H9 (cell line): ENCODE measurements around the gene NPPC. TPM values are rescaled to one million over a fixed set of nuclear protein-coding genes. Genes with fewer than 3 reads are reported as not detected.

ENCODE experiments used
- DNase-seq: peaks from one replicate; pipeline ENCODE4 v3.0.0-alpha.2; 2017
- H2AFZ ChIP-seq: one replicate; pipeline ENCODE4 v1.6.1; 2013; ENCODE audit warnings: mild to moderate bottlenecking, low read length, control low read depth, moderate library complexity
- H2AK5ac ChIP-seq: 2 replicates; pipeline ENCODE4 v1.6.1; 2013; ENCODE audit warnings: low read length, control low read depth, mixed read lengths; ENCODE audit not compliant: insufficient read length
- H2BK120ac ChIP-seq: one replicate; pipeline ENCODE4 v1.6.1; 2013; ENCODE audit warnings: low read depth, mild to moderate bottlenecking, low read length, control low read depth, inconsistent platforms; ENCODE audit not compliant: poor library complexity, severe bottlenecking
- H2BK12ac ChIP-seq: 2 replicates; pipeline ENCODE4 v1.6.1; 2013; ENCODE audit warnings: low read length, control low read depth, mixed read lengths, low read depth; ENCODE audit not compliant: insufficient read length
- H2BK15ac ChIP-seq: 2 replicates; pipeline ENCODE4 v1.6.1; 2013; ENCODE audit warnings: low read depth, low read length, control low read depth
- H2BK20ac ChIP-seq: one replicate; pipeline ENCODE4 v1.6.1; 2013; ENCODE audit warnings: low read depth, mild to moderate bottlenecking, low read length, control low read depth, inconsistent platforms; ENCODE audit not compliant: poor library complexity, severe bottlenecking
- H2BK5ac ChIP-seq: 2 replicates; pipeline ENCODE4 v1.6.1; 2013; ENCODE audit warnings: low read length, control low read depth, mixed read lengths; ENCODE audit not compliant: insufficient read length
- H3K14ac ChIP-seq: 2 replicates; pipeline ENCODE4 v1.6.1; 2013; ENCODE audit warnings: low read length, control low read depth; ENCODE audit not compliant: insufficient read depth
- H3K18ac ChIP-seq: 2 replicates; pipeline ENCODE4 v1.6.1; 2013; ENCODE audit warnings: low read depth, mild to moderate bottlenecking, mixed read lengths, low read length, control low read depth; ENCODE audit not compliant: insufficient read length
- H3K23ac ChIP-seq: 2 replicates; pipeline ENCODE4 v1.6.1; 2013; ENCODE audit warnings: low read length, control low read depth, mixed read lengths, low read depth; ENCODE audit not compliant: insufficient read length
- H3K23me2 ChIP-seq: 2 replicates; pipeline ENCODE4 v1.6.1; 2013; ENCODE audit warnings: low read depth, mild to moderate bottlenecking, mixed read lengths, low read length, control low read depth; ENCODE audit not compliant: insufficient read length, poor library complexity, severe bottlenecking
- H3K27ac ChIP-seq: 2 replicates; pipeline ENCODE4 v1.5.1; 2013; ENCODE audit warnings: low read length, control low read depth, mixed read lengths, low read depth; ENCODE audit not compliant: insufficient read length
- H3K27me3 ChIP-seq: 2 replicates; pipeline ENCODE4 v1.6.1; 2013; ENCODE audit warnings: low read length, control low read depth, inconsistent platforms; ENCODE audit not compliant: insufficient read depth
- H3K4ac ChIP-seq: 2 replicates; pipeline ENCODE4 v1.6.1; 2013; ENCODE audit warnings: low read depth, mild to moderate bottlenecking, control low read depth, inconsistent platforms, low read length, moderate library complexity
- H3K4me1 ChIP-seq: 2 replicates; pipeline ENCODE4 v1.6.1; 2013; ENCODE audit warnings: low read length, control low read depth, inconsistent platforms; ENCODE audit not compliant: insufficient read depth
- H3K4me2 ChIP-seq: 2 replicates; pipeline ENCODE4 v1.6.1; 2013; ENCODE audit warnings: low read length, control low read depth, mixed read lengths; ENCODE audit not compliant: insufficient read length, insufficient read depth
- H3K56ac ChIP-seq: 2 replicates; pipeline ENCODE4 v1.6.1; 2013; ENCODE audit warnings: low read depth, mild to moderate bottlenecking, mixed read lengths, low read length, control low read depth; ENCODE audit not compliant: insufficient read length
- H3K79me1 ChIP-seq: 2 replicates; pipeline ENCODE4 v1.6.1; 2013; ENCODE audit warnings: low read depth, mild to moderate bottlenecking, moderate library complexity, low read length, control low read depth, inconsistent platforms; ENCODE audit not compliant: insufficient read depth, poor library complexity, severe bottlenecking
- H3K79me2 ChIP-seq: 2 replicates; pipeline ENCODE4 v1.6.1; 2013; ENCODE audit warnings: low read length, control low read depth, inconsistent platforms; ENCODE audit not compliant: insufficient read depth
- H3K9ac ChIP-seq: 2 replicates; pipeline ENCODE4 v1.6.1; 2013; ENCODE audit warnings: low read length, control low read depth, mixed read lengths; ENCODE audit not compliant: insufficient read length; ENCODE audit errors: extremely low read depth
- H3K9me3 ChIP-seq: one replicate; pipeline ENCODE4 v1.6.1; 2013; ENCODE audit warnings: low read depth, low read length, inconsistent platforms; ENCODE audit not compliant: control insufficient read depth
- H3T11ph ChIP-seq: one replicate; pipeline ENCODE4 v1.6.1; 2013; ENCODE audit warnings: mild to moderate bottlenecking, low read length, control low read depth, inconsistent platforms
- H4K20me1 ChIP-seq: one replicate; pipeline ENCODE4 v1.6.1; 2013; ENCODE audit not compliant: control insufficient read depth, insufficient read length, insufficient read depth
- H4K5ac ChIP-seq: 2 replicates; pipeline ENCODE4 v1.6.1; 2013; ENCODE audit warnings: low read depth, mild to moderate bottlenecking, mixed read lengths, low read length, control low read depth; ENCODE audit not compliant: insufficient read length
- H4K8ac ChIP-seq: replicated peaks from 2 replicates; pipeline ENCODE4 v1.6.1; 2013; ENCODE audit warnings: low read length, control low read depth, mixed read lengths, low read depth; ENCODE audit not compliant: insufficient read length
- H4K91ac ChIP-seq: 2 replicates; pipeline ENCODE4 v1.6.1; 2013; ENCODE audit warnings: low read depth, mild to moderate bottlenecking, moderate library complexity, mixed read lengths, low read length, control low read depth; ENCODE audit not compliant: insufficient read length
- H3K27ac Mint-ChIP-seq, 3 experiments: 2 replicates in 2 of 3; 3 replicates in 1 of 3; pipeline ENCODE4 v1.8.0; 2020 to 2021; ENCODE audit warnings: mixed read lengths in 3 of 3, mild to moderate bottlenecking in 1 of 3, moderate library complexity in 1 of 3
- H3K27me3 Mint-ChIP-seq: 2 replicates; pipeline ENCODE4 v1.8.0; 2021; ENCODE audit warnings: low read depth, mild to moderate bottlenecking, moderate library complexity, mixed read lengths
- H3K36me3 Mint-ChIP-seq, 3 experiments: 2 replicates in 2 of 3; 3 replicates in 1 of 3; pipeline ENCODE4 v1.8.0; 2020 to 2021; ENCODE audit warnings: low read depth in 3 of 3, mixed read lengths in 3 of 3; ENCODE audit not compliant: insufficient read depth in 1 of 3
- H3K4me1 Mint-ChIP-seq, 2 experiments: 2 replicates each; pipeline ENCODE4 v1.8.0; 2020; ENCODE audit warnings: mixed read lengths in 2 of 2
- H3K4me3 Mint-ChIP-seq, 2 experiments: 2 replicates in 1 of 2; 3 replicates in 1 of 2; pipeline ENCODE4 v1.8.0; 2020 to 2021; ENCODE audit warnings: mild to moderate bottlenecking in 2 of 2, mixed read lengths in 2 of 2, moderate library complexity in 1 of 2
- H3K9me3 Mint-ChIP-seq, 2 experiments: 2 replicates in 1 of 2; 3 replicates in 1 of 2; pipeline ENCODE4 v1.8.0; 2020; ENCODE audit warnings: mild to moderate bottlenecking in 2 of 2, mixed read lengths in 2 of 2, moderate library complexity in 1 of 2
- WGBS: extraction: QIAGEN DNeasy Blood & Tissue Kit; methylation state at CpG from one replicate; pipeline ENCODE4 v1.1.7; 2013; ENCODE audit warnings: missing lambda C conversion rate, low lambda C conversion rate, mixed read lengths; ENCODE audit not compliant: insufficient read length; ENCODE audit errors: extremely low coverage; 5-methylcytosine and 5-hydroxymethylcytosine counted together
- total RNA-seq: library from RNA; stranded (reverse); gene quantifications from 2 replicates; pipeline ENCODE4 v1.2.1, GENCODE V29; 2021
- TF ChIP-seq, protein P1 (sequence below): fragments of 200-600 bp; sonication (generic); conservative IDR thresholded peaks from 3 replicates; pipeline ENCODE4 v1.8.0; 2021; ENCODE audit warnings: antibody characterized with exemption, mild to moderate bottlenecking

Gene NPPC
- total RNA-seq, 1 experiment from 2014 or later = 1.1 TPM

DNA sequence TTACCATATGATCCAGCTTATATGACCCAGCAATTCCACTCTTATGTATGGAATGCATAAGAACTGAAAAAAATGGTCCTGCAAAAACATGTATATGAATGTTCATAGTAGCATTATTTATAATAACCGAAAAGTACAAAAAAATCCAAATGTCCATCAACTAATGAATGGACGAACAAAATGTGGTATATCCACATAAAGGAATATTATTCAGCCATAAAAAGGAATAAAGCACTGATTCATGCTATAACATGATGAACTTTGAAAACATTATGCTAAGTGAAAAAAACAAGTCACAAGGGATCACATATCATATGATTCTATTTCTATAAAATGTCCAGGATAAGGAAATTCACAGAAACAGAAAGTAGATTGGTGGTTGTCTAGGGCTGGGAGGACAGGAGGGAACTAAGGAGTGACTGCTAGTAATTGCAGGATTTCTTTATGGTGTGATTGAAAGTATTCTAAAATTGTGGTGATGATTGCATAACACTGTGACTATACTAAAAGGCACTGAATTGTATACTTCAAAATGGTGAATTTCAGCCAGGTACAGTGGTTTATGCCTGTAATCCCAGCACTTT, 25.3 kb upstream of the NPPC start:
- no CpG with 5 or more reads among the region's 2 CpGs for WGBS

More for the DNA sequence above, 25.3 kb upstream of the NPPC start:
- Histone ChIP-seq H3K23ac (no peak overlapping the region), H3K23me2 (no peaks in the 10 kb centered on the region), H3K9ac (no peak overlapping the region), H3K56ac (no peak overlapping the region), H2BK15ac (no peak overlapping the region), H3K27ac (no peak overlapping the region), H3K27me3 (no peaks in the 10 kb centered on the region), H3K18ac (no peak overlapping the region), H2AK5ac (no peak overlapping the region), H2BK120ac (no peak overlapping the region), H4K8ac (no peak overlapping the region), H2BK20ac (no peak overlapping the region), H4K5ac (no peak overlapping the region), H4K91ac (no peak overlapping the region), H3K4ac (no peak overlapping the region), H3K79me1 (no peaks in the 10 kb centered on the region), H3K9me3 (no peaks in the 10 kb centered on the region), H3K4me1 (no peaks in the 10 kb centered on the region), H3K79me2 (no peaks in the 10 kb centered on the region), H2BK12ac (no peak overlapping the region), H3T11ph (no peak overlapping the region), H2AFZ (no peak overlapping the region), H4K20me1 (no peaks in the 10 kb centered on the region), H3K4me2 (no peak overlapping the region), H2BK5ac (no peak overlapping the region), H3K14ac (no peak overlapping the region)
- no peak overlapping the region for H3K27ac Mint-ChIP-seq
- TF ChIP-seq, protein P1, sequence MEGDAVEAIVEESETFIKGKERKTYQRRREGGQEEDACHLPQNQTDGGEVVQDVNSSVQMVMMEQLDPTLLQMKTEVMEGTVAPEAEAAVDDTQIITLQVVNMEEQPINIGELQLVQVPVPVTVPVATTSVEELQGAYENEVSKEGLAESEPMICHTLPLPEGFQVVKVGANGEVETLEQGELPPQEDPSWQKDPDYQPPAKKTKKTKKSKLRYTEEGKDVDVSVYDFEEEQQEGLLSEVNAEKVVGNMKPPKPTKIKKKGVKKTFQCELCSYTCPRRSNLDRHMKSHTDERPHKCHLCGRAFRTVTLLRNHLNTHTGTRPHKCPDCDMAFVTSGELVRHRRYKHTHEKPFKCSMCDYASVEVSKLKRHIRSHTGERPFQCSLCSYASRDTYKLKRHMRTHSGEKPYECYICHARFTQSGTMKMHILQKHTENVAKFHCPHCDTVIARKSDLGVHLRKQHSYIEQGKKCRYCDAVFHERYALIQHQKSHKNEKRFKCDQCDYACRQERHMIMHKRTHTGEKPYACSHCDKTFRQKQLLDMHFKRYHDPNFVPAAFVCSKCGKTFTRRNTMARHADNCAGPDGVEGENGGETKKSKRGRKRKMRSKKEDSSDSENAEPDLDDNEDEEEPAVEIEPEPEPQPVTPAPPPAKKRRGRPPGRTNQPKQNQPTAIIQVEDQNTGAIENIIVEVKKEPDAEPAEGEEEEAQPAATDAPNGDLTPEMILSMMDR = no peak
- H3K4me3 Mint-ChIP-seq = no peak overlapping the region
- no peak for DNase-seq
- no peaks in the 10 kb centered on the region for H3K4me1 Mint-ChIP-seq
- peaks cover 7% of the 10 kb centered on the region for H3K27me3 Mint-ChIP-seq
- peaks cover 6 to 8% of the 10 kb centered on the region in 2 experiments for H3K9me3 Mint-ChIP-seq
- H3K36me3 Mint-ChIP-seq = no peaks in the 10 kb centered on the region; a peak in 1 of 7 replicates
